HG03159 (cell line): ENCODE measurements around the gene CDC42BPB.

Experiments used
- ATAC-seq: cut with Tn5 transposase; IDR thresholded peaks from one replicate; pipeline ENCODE4 v1.9.1; 2021; ENCODE audit warnings: mild to moderate bottlenecking, moderate library complexity; ENCODE audit not compliant: unreplicated experiment

CDC42BPB gene

DNA sequence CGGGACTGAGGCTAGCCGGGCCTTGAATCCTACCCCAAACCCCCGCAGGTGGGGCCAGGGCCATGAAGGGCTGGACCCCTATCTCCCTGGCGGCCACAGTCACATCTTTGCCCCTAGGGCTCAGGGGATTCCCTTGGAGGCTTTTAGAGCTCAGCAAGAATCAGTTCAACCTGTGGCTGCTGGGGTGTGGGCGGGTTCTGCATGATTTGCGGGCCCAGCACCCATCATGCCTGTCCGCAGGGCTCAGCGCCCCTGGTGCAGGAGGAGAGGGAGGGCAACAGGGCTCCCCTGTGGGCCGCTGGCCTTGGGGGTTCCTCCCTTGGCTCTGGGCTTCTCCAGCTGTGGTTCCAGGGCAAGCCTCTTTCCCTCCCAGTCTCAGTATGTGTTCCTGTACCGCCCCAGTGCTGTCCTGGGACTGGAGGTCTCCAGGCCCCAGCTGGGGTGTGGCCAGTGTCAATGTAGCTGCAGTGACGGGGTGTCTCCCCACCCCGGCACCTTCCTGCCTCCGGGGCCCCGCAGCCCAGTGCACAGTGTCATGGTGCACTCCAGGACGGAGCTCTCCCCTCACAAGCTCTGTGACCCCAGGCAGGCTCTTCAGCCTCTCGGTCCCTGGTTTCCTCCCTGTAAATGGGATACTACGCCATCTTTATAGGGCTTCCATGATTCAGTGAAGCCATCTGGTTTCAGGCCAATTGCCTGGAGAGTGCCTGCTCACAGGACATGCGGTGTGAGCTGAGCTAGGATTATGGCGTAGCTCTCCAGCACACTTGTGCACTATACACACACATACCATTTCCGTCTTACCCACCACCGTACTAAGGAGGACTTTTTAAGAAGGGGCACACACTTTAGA lies 16.8 kb upstream of the CDC42BPB start:
- no peak for ATAC-seq

GRCh38 chr14:103073367-103073875 lies 16.1 kb upstream of the CDC42BPB start:
- no peak for ATAC-seq

- no peak for ATAC-seq
Measured at GRCh38 chr14:103072595-103073366, 15.4 kb upstream of the CDC42BPB start.

DNA sequence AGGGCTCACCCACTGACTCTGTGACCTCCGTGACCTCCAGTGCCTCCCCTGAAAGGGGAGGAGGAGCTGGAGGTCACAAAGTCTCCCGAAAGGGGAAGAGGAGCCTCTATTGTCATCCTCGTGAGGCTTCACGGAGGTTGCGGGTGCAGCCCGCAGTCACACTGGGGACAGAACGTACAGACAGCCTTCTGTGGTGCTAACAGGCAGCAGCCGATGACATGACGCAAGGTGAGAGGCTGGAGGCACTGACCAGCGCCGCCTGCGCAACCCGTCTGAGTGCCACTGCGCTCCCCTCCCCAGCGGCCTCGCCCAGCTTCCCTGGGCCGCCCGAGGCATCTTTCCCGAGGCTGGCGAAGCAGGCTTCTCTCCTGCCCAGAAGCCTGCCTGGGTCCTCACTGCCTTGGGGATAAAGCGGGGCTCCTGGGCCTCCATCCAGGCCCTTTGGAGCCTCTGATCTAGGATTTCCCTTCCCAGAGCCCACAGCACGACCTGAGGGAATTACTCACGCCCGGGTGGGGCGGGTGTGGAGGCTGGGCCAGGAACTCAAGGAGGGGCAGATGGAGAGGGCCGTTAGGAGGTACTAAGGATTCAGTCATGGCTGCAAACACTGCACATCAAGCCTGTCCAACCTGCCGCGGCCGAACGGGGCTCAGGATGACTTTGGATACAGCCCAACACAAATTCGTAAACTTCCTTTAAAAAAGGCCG lies 14.3 kb upstream of the CDC42BPB start:
- no peak for ATAC-seq

GRCh38 chr14:103070971-103071542 lies 13.7 kb upstream of the CDC42BPB start:
- no peak for ATAC-seq

GRCh38 chr14:103070263-103070885 lies 13.0 kb upstream of the CDC42BPB start:
- no peak for ATAC-seq

DNA sequence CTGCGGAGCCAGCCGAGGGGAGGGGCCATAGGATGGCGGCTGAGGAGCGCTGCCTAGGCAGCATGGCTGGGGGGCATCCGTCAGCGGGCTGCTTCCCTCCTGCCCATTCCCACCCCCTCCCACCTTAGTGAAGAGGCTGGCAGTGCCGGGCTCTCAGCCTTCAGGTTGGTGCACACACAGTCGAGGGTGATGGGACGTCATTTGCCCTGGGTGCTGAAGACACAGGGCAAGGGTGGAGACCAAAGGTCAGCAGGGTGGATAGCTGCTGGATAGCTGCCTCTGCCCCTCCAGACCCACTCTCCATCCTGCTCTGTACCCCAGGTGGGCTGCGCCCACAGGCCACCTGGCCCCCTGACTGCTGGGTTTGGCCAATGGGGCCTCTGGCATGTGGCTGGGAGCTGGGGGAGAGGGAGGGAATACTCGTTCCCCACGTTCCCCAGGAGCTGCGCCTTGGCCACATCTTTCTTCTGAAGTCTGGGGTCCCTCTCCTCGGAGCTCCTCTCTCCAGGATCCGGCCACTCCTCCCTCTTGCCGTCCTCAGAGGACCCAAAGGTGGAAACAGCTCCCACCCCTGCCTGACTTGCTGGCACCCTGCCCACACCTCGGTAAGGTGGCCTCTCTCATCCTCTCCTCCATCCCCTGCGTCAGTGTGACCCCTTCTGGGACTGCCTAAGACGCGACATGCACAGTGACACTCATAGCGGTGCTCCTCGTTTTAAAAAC lies 11.2 kb upstream of the CDC42BPB start:
- ATAC-seq = no peak

- ATAC-seq = no peak
Measured at GRCh38 chr14:103067231-103067954, 10.0 kb upstream of the CDC42BPB start.

DNA sequence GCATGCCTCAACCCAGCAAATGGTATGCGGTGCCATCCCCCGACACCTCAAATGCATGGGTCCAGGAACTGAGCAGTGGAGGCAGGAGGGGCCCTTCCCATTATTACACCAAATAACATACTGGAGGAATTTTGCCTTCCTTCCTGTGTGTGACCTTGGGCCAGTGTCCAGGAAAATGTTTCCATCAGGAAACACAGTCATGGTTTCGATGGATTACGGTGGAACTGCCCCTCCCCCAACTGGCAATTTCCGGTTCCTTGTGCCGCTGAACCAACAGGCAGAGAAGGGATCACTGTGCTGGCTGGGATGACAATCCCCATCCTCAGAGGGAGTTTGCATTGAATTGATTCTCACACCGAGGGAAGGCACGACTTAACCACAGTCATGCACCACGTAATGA lies 9.1 kb upstream of the CDC42BPB start:
- no peak for ATAC-seq

- no peak for ATAC-seq
Measured at GRCh38 chr14:103065861-103066260, 8.5 kb upstream of the CDC42BPB start.

DNA sequence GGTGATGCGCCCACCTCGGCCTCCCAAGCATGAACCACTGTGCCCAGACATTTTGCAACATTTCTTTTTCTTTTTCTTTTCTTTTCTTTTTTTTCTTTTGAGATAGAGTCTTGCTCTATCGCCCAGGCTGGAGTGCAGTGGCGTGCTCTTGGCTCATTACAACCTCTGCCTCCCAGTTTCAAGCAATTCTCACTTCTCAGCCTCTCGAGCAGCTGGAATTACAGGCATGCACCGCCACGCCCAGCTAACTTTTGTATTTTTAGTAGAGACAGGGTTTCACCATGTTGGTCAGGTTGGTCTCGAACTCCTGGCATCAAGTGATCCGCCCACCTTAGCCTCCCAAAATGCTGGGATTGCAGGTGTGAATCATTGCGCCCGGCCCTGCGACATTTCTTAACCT lies 7.6 kb upstream of the CDC42BPB start:
- no peak for ATAC-seq

- ATAC-seq = no peak
Measured at GRCh38 chr14:103064436-103064835, 7.1 kb upstream of the CDC42BPB start.

DNA sequence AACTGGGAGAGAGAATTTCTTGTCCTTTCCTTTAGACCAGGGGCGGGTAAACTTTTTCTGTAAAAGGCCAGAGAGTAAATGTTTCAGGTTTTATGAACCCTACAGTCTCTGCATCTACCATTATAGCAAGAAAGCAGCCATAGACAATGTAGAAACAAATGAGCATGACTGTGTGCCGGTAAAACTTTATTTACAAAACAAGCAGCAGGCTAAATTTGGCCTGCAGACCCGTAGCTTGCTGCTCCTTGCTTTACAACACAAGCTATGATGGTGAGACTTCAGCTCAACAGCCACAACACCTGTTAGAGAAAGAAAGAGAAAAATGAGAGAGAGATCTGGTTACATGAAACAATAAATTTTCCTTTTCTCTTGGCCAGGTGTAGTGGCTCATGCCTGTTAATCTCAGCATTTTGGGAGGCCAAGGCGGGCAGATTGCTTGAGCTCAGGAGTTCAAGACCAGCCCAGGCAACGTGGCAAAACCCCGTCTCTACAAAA lies 4.2 kb upstream of the CDC42BPB start:
- ATAC-seq = no peak

- ATAC-seq = no peak
Measured at GRCh38 chr14:103059556-103059955, 2.2 kb upstream of the CDC42BPB start.

- ATAC-seq = no peak
Measured at GRCh38 chr14:103058164-103059055, 1.1 kb upstream of the CDC42BPB start.

GRCh38 chr14:103057028-103057371 lies 349 bp downstream of the CDC42BPB start:
- ATAC-seq = no peak

DNA sequence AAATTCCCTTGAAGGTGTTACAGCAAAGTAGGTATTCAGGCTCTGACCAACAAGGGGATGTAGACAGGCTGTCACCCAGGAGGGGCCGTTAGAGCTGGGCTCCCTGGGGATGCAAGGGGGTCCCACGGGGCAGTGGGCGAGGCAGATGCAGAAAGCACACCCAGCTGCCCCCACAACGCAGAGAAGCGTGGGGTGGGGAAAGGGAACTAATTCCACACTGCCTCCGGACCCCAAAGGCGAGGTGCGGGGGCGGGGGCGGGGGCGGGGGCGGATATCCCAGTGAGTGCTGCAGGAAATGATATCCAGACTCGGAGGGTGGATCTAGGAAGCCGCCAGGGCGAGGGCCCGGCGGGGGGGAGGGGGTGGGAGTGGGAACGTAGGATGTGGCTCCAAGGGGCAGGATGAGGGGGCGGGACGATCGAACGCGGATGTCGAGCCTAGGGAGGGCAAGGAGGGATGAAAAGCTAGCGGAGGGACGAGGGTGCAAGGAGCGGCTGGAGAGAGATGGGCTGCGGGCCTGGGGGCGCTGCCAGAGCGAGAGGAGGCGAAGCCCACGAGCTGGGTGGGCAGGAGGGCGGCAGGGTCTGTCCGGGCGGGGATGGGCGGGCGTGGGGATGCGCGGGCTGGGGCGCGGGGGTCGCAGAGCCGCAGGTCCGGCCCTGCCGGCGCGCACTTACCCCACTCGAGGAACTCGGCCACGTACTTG lies 874 bp downstream of the CDC42BPB start:
- ATAC-seq = no peak

DNA sequence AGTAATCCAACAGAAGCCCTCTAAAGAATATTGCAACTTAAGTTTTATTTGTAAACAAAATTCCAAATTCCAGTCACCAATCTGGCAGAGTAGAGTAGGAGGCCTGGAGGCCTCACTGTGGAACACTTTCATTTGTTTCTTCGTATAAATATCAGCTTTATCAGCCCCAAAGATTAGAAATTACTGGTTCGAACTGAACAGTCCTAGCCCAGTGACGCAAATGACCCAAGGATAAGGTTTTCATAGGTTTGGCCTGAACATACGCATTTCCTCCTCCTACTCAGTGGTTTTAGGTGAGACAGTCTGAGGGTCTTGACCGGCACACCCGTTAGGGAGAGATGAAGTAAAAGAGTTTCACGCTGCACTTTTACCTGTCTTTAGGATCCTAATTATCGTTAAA lies 1.7 kb downstream of the CDC42BPB start:
- no peak for ATAC-seq
